ENCODE measurements around the gene FRMD4B.
A peak's percentile ranks its signal among the peaks of the same experiment; 100 is the strongest.

Gene FRMD4B

DNA sequence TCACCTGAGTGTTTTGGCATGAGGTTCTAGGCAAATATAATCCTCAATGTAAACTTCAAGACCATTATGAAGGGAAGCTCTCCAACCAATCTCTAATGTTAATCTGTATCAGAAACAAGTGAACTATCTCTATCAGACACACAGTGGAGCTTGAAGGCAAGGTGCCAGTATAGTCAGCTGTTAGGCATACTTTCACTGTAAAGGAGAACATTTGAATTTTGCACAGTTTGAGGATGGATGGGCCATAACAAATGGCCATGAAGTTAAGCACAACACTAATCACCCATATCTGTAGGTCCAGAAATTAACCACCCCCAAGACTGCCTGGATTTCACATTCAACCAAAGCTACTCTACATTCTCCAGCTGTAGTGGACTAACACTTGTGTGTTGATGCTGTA lies 194.4 kb downstream of the FRMD4B start:
- Histone ChIP-seq H2BK12ac (ENCODE audit: low read length) (no peak overlapping the region), H3K27me3 (ENCODE audit: insufficient read depth, low read length) (no peaks in the 10 kb centered on the region), H3K9me3 (ENCODE audit: insufficient read depth, low read depth, low read length) (no peaks in the 10 kb centered on the region), H3K18ac (ENCODE audit: low read length) (no peak overlapping the region), H3K4me1 (ENCODE audit: control insufficient read depth in 1 of 2, insufficient read depth in 2 of 2, low read length in 2 of 2) (no peaks in the 10 kb centered on the region), H3K27ac (ENCODE audit: low read depth, low read length) (no peak overlapping the region), H3K14ac (ENCODE audit: low read length) (no peak overlapping the region), H2BK120ac (ENCODE audit: insufficient read depth, low read length, poor library complexity) (no peak overlapping the region), H2BK5ac (ENCODE audit: low read depth, low read length, poor library complexity) (no peak overlapping the region), H3K9ac (ENCODE audit: low read length) (no peak overlapping the region), H3K4me3 (ENCODE audit: low read depth, low read length) (no peak overlapping the region), H4K91ac (ENCODE audit: low read depth, low read length) (no peak overlapping the region), H2AFZ (ENCODE audit: insufficient read depth, low read length, poor library complexity) (no peak overlapping the region), H4K8ac (ENCODE audit: low read depth, low read length) (no peak overlapping the region), H2AK5ac (ENCODE audit: low read length) (no peak overlapping the region), H3K4me2 (ENCODE audit: low read length) (no peak overlapping the region), H3K79me2 (ENCODE audit: control insufficient read depth, insufficient read depth, low read length, poor library complexity) (no peaks in the 10 kb centered on the region), H3K36me3 (ENCODE audit: control insufficient read depth in 1 of 2, insufficient read depth in 2 of 2, low read length in 2 of 2) (peaks cover 17 to 33% of the 10 kb centered on the region in 2 experiments), H3K79me1 (ENCODE audit: low read length) (no peaks in the 10 kb centered on the region), H3K23ac (ENCODE audit: low read length) (no peak overlapping the region), H3K4ac (ENCODE audit: low read depth, low read length) (no peak overlapping the region), H4K12ac (ENCODE audit: low read depth, low read length) (no peak overlapping the region)
- DNase-seq = no peak

DNA sequence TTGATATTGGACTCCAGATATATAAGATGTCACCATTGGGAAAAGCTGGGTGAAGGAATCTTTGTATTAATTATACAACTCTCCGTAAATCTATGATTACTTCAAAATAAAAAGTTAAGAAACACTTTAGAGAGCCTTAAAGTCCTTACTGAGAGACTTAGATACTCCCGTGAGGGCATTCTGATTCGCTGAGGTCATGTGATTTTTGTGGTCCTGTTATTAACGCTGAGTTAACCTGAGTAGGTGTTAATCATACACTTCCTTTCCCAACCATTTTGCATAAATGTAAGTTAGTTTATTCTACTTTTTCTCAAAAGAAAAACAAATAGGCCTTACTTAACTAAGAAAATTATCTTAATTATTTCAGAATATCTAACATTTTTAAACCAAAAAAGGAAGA lies 196.4 kb downstream of the FRMD4B start:
- Histone ChIP-seq H2BK12ac (ENCODE audit: low read length) (no peak overlapping the region), H3K4me1 (ENCODE audit: control insufficient read depth in 1 of 2, insufficient read depth in 2 of 2, low read length in 2 of 2) (no peaks in the 10 kb centered on the region), H3K27me3 (ENCODE audit: insufficient read depth, low read length) (no peaks in the 10 kb centered on the region), H3K27ac (ENCODE audit: low read depth, low read length) (no peak overlapping the region), H4K8ac (ENCODE audit: low read depth, low read length) (no peak overlapping the region), H3K4me2 (ENCODE audit: low read length) (no peak overlapping the region), H3K79me1 (ENCODE audit: low read length) (no peaks in the 10 kb centered on the region), H3K18ac (ENCODE audit: low read length) (no peak overlapping the region), H3K23ac (ENCODE audit: low read length) (no peak overlapping the region), H2AFZ (ENCODE audit: insufficient read depth, low read length, poor library complexity) (no peak overlapping the region), H3K4me3 (ENCODE audit: low read depth, low read length) (no peak overlapping the region), H3K9me3 (ENCODE audit: insufficient read depth, low read depth, low read length) (no peaks in the 10 kb centered on the region), H3K36me3 (ENCODE audit: control insufficient read depth in 1 of 2, insufficient read depth in 2 of 2, low read length in 2 of 2) (peaks cover 25 to 34% of the 10 kb centered on the region in 2 experiments), H4K12ac (ENCODE audit: low read depth, low read length) (no peak overlapping the region), H3K9ac (ENCODE audit: low read length) (no peak overlapping the region), H4K91ac (ENCODE audit: low read depth, low read length) (no peak overlapping the region), H2BK5ac (ENCODE audit: low read depth, low read length, poor library complexity) (no peak overlapping the region), H2AK5ac (ENCODE audit: low read length) (no peak overlapping the region), H3K79me2 (ENCODE audit: control insufficient read depth, insufficient read depth, low read length, poor library complexity) (no peaks in the 10 kb centered on the region), H3K14ac (ENCODE audit: low read length) (no peak overlapping the region), H2BK120ac (ENCODE audit: insufficient read depth, low read length, poor library complexity) (no peak overlapping the region), H3K4ac (ENCODE audit: low read depth, low read length) (no peak overlapping the region)
- DNase-seq = no peak
- no CpG with 5 or more reads among the region's 4 CpGs for WGBS (ENCODE audit: extremely low coverage, insufficient coverage, insufficient read length)

DNA sequence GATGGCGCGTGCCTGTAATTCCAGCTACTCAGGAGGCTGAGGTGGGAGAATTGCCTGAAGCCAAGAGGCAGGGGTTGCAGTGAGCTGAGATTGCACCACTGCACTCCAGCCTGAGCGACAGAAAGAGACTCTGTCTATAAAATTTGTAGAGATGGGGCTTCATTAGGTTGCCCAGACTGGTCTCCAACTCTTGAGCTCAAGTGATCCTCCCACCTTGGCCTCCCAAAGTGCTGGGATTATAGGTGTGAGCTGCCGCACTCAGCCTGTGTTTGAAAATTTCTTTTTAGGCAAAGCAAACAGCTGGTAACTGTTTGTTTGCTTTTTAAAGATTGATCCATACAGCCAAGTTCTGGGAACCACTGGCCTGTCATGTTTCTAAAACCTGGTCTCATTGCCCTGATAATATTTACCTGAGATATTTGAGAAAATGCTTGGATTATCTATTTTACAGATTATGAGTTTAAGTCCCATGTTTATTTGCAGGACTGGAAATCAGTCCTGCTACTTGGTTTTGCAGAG lies 199.3 kb downstream of the FRMD4B start:
- H2BK5ac ChIP-seq (ENCODE audit: low read depth, low read length, poor library complexity) = no peak overlapping the region
- no peak overlapping the region for H2AFZ ChIP-seq (ENCODE audit: insufficient read depth, low read length, poor library complexity)
- H3K18ac ChIP-seq (ENCODE audit: low read length) = no peak overlapping the region
- H3K9ac ChIP-seq (ENCODE audit: low read length) = no peak overlapping the region
- no peak overlapping the region for H3K27ac ChIP-seq (ENCODE audit: low read depth, low read length)
- H4K8ac ChIP-seq (ENCODE audit: low read depth, low read length) = no peak overlapping the region
- WGBS (ENCODE audit: extremely low coverage, insufficient coverage, insufficient read length) = no CpG with 5 or more reads among the region's 4 CpGs
- peaks cover 16 to 26% of the 10 kb centered on the region in 2 experiments for H3K36me3 ChIP-seq (ENCODE audit: control insufficient read depth in 1 of 2, insufficient read depth in 2 of 2, low read length in 2 of 2)
- no peak overlapping the region for H3K4ac ChIP-seq (ENCODE audit: low read depth, low read length)
- no peak overlapping the region for H3K4me3 ChIP-seq (ENCODE audit: low read depth, low read length)
- no peak for DNase-seq
- H3K27me3 ChIP-seq (ENCODE audit: insufficient read depth, low read length) = no peaks in the 10 kb centered on the region
- H3K4me1 ChIP-seq (ENCODE audit: control insufficient read depth in 1 of 2, insufficient read depth in 2 of 2, low read length in 2 of 2) = peaks cover 0 to 6% of the 10 kb centered on the region in 2 experiments
- no peak overlapping the region for H3K4me2 ChIP-seq (ENCODE audit: low read length)
- no peak overlapping the region for H4K91ac ChIP-seq (ENCODE audit: low read depth, low read length)
- H3K9me3 ChIP-seq (ENCODE audit: insufficient read depth, low read depth, low read length) = no peaks in the 10 kb centered on the region
- H4K12ac ChIP-seq (ENCODE audit: low read depth, low read length) = no peak overlapping the region
- H2BK12ac ChIP-seq (ENCODE audit: low read length) = no peak overlapping the region
- H3K23ac ChIP-seq (ENCODE audit: low read length) = no peak overlapping the region
- peaks cover 2% of the 10 kb centered on the region for H3K79me1 ChIP-seq (ENCODE audit: low read length)
- H2BK120ac ChIP-seq (ENCODE audit: insufficient read depth, low read length, poor library complexity) = no peak overlapping the region
- no peak overlapping the region for H2AK5ac ChIP-seq (ENCODE audit: low read length)
- no peaks in the 10 kb centered on the region for H3K79me2 ChIP-seq (ENCODE audit: control insufficient read depth, insufficient read depth, low read length, poor library complexity)
- H3K14ac ChIP-seq (ENCODE audit: low read length) = no peak overlapping the region

DNA sequence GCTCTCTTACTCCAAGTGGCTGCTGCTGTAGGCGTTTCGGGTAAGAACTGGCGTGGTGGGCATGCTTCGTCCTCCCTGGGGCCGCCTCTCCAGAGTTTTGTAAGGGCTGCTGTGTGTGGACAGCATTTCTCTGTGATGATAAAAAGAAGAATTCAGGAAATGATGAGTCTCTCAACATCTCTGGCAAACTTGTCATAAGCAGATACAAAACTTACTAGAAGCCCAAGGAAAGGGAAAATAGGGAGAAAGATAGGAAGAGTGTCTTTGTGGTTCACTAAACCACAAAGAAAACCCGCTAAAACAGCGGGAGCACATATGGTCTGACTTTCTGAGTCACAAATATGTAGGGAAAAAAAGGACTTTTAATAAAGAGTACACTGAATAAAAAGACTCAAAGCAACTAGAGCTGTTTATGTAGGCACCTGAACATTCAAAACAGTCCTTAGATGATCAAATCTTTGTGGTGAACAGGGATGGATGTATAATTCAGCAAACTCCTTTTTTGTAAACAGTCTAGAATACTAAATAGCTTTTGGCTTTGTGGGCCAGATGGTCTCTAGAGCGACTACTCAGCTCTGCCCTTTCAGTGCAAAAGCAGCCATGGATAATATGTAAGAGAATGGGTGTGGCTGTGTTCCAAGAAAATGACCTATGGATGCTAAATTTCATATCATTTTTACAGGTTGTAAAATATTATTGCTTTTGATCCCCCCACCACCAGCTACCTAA lies 203.1 kb downstream of the FRMD4B start:
- Histone ChIP-seq H3K9me3 (ENCODE audit: insufficient read depth, low read depth, low read length) (no peaks in the 10 kb centered on the region), H3K4me3 (ENCODE audit: low read depth, low read length) (no peak overlapping the region), H2BK12ac (ENCODE audit: low read length) (peak overlapping the region; percentile 94), H3K4ac (ENCODE audit: low read depth, low read length) (no peak overlapping the region), H4K91ac (ENCODE audit: low read depth, low read length) (no peak overlapping the region), H3K9ac (ENCODE audit: low read length) (no peak overlapping the region), H3K79me1 (ENCODE audit: low read length) (peaks cover 5% of the 10 kb centered on the region), H3K4me1 (ENCODE audit: control insufficient read depth in 1 of 2, insufficient read depth in 2 of 2, low read length in 2 of 2) (peaks cover 9 to 13% of the 10 kb centered on the region in 2 experiments), H3K27me3 (ENCODE audit: insufficient read depth, low read length) (no peaks in the 10 kb centered on the region), H3K18ac (ENCODE audit: low read length) (no peak overlapping the region), H4K8ac (ENCODE audit: low read depth, low read length) (no peak overlapping the region), H2BK120ac (ENCODE audit: insufficient read depth, low read length, poor library complexity) (no peak overlapping the region), H3K23ac (ENCODE audit: low read length) (no peak overlapping the region), H2BK5ac (ENCODE audit: low read depth, low read length, poor library complexity) (peak overlapping the region; percentile 83), H4K12ac (ENCODE audit: low read depth, low read length) (no peak overlapping the region), H3K27ac (ENCODE audit: low read depth, low read length) (peak overlapping the region; percentile 70), H2AFZ (ENCODE audit: insufficient read depth, low read length, poor library complexity) (peak overlapping the region; percentile 67), H3K4me2 (ENCODE audit: low read length) (no peak overlapping the region), H2AK5ac (ENCODE audit: low read length) (no peak overlapping the region), H3K36me3 (ENCODE audit: control insufficient read depth in 1 of 2, insufficient read depth in 2 of 2, low read length in 2 of 2) (peaks cover 26 to 47% of the 10 kb centered on the region in 2 experiments), H3K79me2 (ENCODE audit: control insufficient read depth, insufficient read depth, low read length, poor library complexity) (no peaks in the 10 kb centered on the region), H3K14ac (ENCODE audit: low read length) (no peak overlapping the region)
- DNase-seq = peak in 1 of 2 donors; percentile 69
- WGBS (ENCODE audit: extremely low coverage, insufficient coverage, insufficient read length) = no CpG with 5 or more reads among the region's 8 CpGs
